Posterior cingulate gyrus (tissue), 11 donors: Measurements from ENCODE around the gene MGAT3.

Source experiments
- DNase-seq, 10 donors: peaks; one replicate each; pipeline versions ENCODE4 v3.0.0 to v3.0.0-alpha.2; 2020 to 2021; ENCODE audit warnings: mixed read lengths in 3 of 10
- intact Hi-C: fragments of 100-400 bp; cut with DNase I; formaldehyde crosslinking; loops from one replicate; pipeline ENCODE4 v1.15.1; 2023

The MGAT3 gene

DNA sequence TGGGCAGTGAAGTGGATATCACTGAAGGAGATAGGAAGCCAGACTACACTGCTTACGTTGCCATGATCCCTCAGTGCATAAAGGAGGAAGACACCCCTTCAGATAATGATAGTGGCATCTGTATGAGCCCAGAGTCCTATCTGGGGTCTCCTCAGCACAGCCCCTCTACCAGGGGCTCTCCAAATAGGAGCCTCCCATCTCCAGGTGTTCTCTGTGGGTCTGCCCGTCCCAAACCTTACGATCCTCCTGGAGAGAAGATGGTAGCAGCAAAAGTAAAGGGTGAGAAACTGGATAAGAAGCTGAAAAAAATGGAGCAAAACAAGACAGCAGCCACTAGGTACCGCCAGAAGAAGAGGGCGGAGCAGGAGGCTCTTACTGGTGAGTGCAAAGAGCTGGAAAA, 65.3 kb downstream of the MGAT3 start:
- intact Hi-C loops: loop anchor here (5.0 kb wide), 1 partner anchor 370 kb away; the partner anchor contains the start of gene CBX7
- peak in 1 of 10 donors; percentile 8 for DNase-seq

DNA sequence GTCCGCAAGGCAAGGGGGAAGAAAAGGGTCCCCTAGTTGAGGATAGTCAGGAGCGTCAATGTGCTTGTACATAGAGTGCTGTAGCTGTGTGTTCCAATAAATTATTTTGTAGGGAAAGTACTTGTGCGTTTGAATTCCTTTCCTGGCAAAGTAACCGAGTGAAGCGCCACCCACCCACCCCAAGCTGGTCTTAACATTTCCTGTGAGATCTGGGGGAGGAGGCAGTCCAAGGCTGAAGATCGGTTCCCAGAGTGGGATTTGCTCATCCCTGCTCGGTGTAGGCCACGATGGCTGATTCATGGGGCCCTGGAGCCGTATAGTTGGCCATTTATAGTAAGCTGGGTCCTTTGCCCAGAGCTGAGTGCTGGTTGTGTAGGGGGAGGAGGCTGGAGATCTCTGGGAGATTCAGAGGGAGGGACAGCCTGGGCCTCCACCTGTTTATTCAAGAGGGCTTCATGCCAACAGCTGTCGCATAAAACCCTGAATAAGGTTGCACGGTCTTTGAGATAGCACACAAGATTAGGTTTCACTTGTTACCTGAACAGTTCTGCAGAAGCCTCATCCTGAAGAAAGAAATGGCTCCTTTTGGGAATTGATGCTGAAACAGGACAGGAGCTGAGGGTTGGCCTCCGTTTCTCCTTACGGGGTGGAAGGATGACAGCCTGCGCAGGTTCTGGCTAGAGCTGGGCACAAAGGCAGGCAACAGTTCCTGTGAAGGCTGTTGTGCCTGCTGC, 65.9 kb downstream of the MGAT3 start:
- intact Hi-C loops: loop anchor here (5.0 kb wide), 1 partner anchor 370 kb away; the partner anchor contains the start of gene CBX7
- peak in 8 of 10 donors; percentile 33 to 92 (median 61) for DNase-seq

DNA sequence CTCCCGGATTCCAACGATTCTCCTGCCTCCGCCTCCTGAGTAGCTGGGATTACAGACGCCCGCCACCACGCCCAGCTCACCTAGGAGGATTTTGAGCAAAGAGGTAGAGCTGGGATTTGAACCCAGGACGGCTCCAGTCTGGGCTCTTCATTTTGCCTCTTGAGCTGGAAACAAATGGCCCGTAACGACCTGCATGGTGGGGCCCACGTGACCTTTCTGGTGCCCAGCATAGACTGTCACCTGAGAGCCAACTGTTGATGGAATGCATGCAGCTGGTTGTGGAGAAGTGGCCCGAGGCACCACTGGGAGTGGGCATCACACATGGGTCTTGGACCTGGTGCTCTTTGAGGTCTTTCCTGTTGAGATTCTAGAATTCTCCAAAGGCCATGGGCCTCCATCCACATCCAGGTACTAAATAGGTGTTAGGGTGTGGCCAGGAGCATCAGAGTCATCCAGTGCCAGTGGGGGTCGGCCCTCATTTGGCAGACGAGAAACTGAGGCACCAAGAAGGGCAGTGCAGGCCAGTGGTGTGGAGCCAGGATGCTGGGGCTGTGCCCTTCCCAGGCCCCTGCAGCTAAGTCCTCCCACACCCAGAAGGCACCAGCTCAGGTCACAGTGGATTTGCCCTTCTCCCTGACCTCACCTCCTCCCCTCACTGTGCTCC, 67.4 kb downstream of the MGAT3 start:
- intact Hi-C loops: loop anchor here (5.0 kb wide), 1 partner anchor 372 kb away; the partner anchor contains the start of gene CBX7
- peak in 3 of 10 donors; percentile 53 to 63 (median 61) for DNase-seq

DNA sequence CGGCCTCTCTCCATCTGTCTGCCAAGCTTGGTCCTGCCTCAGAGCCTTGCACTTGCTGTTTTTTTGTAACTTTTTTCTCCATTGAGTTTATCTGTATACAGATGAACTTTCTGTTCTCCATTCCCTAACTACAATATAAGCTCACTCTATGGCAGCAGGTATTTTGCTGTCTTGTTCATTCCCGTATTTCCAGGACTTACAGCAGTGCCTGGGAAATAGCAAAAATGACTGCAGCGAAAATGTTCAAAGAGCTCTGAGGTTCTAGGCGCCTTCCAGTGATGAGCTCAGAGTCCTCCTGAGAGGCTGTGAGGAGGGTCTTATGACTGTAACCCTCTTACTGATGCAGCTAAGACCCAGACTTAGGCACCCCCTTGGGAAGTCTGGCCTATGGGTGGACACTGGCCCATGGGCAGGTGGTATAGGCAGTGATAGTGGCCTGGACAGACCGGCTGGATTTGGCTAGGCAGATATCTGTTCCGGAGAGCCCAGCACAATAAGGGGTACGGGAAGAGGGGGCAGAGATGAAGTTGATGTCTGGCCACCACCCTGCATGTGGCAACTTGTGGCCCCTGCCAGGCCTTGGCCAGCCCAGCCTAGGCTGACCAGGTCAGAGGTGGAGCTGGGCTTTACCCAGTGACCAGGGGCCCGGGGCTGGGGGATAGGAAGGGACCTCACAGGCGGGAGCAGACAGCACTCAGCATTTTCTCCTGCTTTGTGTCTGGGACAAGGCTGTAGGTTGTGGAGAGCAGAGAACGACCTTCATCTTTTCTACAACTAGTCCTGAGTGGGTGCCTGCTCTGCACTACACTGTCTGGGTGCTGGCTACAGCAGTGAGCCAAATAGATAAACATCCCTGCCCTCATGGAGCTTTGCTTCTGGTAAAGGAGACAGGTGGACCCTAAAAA, 68.2 kb downstream of the MGAT3 start:
- peak in 2 of 10 donors; percentile 39 to 52 for DNase-seq
- intact Hi-C loops: loop anchor here (5.0 kb wide), 3 partner anchors 33 to 373 kb away; partner anchors contain the start of gene CBX7

DNA sequence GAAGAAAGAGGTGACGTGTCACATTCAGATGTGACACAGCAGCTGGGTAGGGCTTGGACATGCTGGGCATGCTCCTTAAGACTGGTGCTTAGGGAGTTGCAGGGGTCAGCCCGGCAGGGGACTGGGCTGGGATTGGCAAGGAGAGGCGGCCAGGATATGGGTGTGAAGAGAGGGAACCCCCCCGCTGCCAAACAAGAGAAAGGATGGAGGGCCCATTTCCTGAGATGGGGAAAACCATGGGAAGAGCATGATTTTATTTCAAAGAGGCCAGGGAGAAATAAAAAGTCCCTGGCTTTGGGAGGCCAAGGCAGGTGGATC, 68.8 kb downstream of the MGAT3 start:
- intact Hi-C loops: loop anchor here (5.0 kb wide), 2 partner anchors 33 to 353 kb away; no protein-coding TSS in a partner anchor
- DNase-seq: peak in 2 of 10 donors; percentile 10 to 67

DNA sequence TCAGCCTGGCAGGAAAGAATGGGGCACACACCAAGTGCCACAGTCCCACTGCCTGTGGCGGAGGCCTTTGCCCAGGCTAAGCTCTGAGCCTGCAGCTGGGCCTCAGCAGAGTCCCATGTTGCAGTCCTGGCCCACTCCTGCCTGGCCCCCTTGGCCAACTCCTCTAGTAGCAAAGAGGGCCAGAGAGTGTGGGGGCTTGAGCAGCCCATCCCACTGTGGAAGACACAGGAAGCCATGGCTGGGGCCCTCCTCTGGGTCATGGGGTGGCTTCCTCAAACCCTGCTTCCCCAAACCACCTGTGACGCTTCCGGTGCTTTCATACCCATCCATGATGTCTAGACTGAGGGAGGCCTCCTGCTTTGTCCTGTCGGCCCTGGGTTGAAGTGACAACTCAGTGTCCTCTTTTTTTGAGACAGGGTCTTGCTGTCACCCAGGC, 69.9 kb downstream of the MGAT3 start:
- DNase-seq: peak in 3 of 10 donors; percentile 49 to 68 (median 57)
- intact Hi-C loops: loop anchor here (5.0 kb wide), 2 partner anchors 34 to 354 kb away; no protein-coding TSS in a partner anchor

DNA sequence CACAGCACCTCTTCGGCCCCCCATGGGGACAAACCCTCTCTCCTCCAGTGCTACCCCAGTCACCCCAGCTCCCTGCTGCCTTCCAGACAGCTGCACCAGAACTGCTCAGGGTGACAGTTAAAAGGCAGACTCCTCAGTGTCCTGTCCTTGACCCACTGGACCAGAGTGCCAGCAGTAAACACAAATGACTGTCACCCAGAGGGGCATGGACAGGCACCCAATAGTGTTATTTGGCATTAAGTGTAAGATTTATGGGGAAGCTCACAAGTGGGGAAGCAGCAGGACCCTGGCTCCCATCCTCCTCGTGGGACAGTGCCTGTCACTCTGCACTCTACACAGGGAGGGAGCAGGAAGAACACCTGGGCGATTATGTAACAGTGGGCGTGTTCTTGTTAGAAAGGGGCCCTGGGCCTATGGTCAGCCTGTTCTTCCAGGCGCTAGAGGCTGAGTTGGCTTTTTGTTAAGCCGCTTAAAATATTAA, 70.7 kb downstream of the MGAT3 start:
- intact Hi-C loops: loop anchor here (5.0 kb wide), 2 partner anchors 35 to 355 kb away; no protein-coding TSS in a partner anchor
- DNase-seq: peak in 2 of 10 donors; percentile 39 to 54

DNA sequence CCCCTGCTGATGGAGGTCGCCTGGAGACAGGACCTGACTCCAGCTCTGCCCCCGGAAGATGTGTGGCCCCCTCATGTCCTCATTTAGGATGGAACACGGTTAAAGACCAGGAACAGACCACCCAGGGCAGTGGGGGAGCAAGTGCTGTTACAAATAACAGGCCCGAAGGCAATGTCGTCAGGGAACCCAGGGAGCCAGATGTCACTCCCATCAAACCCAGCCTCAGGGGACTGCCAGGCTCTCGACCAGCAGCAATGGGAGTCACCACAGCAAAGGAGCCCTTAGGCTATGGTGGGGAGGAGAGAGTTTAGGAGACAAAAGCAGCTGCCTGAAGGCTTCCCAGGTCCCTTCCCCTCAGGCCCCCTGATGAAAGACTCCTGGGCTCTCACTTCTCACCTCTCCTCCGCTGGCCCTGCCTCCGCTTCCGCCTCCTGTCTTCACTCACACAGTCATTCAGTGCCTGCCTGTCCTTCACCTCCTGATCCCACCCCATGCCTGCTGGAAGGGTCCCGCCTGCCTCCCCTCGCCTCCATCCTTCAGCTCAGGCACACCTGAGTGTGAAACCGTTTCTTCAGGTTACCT, 71.4 kb downstream of the MGAT3 start:
- DNase-seq: peak in 3 of 10 donors; percentile 64 to 73 (median 69)
- intact Hi-C loops: loop anchor here (2.0 to 5.0 kb wide), 3 partner anchors 36 to 356 kb away; no protein-coding TSS in a partner anchor

DNA sequence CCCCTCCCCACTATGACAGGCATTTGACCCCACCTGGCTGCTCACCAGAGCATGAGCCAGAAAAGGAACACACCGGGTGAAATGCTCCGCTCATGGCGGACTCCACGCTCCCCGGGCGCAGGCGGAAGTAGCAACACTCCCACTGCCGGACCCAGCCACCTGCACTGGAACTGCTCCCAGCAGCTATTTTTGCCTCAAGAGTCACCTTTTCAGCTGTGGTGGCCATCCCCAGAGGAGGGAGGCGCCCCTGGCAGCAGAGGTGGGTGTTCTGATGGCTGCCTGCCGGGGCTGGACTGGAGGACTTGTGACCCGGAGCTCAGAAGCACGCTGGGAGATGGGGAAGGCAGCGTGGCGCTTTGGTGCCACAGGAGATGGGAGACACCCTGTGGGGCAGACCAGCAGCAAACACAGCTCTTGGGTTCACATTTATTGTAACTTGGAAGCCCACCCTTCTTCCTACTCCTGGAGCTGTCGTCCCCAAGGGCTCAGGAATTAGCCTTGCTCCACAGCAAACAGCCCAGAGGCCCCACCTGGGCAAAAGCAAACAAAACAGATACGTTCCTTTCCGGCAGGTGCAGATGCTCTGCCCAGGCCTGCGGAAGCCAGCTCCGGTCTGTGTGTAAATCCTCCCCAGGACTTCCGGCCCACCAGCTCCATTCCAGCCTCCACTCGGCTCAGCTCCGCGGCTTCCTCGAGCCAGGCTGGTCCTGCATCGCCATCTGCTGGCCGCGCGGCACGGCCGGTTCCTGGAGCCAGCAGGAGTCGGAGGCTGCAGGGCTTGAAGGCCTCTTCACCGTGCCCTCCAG, 72.1 kb downstream of the MGAT3 start:
- peak; percentile 88 to 99 (median 94) for DNase-seq
- intact Hi-C loops: loop anchor here (2.0 to 5.0 kb wide), 3 partner anchors 37 to 357 kb away; no protein-coding TSS in a partner anchor

DNA sequence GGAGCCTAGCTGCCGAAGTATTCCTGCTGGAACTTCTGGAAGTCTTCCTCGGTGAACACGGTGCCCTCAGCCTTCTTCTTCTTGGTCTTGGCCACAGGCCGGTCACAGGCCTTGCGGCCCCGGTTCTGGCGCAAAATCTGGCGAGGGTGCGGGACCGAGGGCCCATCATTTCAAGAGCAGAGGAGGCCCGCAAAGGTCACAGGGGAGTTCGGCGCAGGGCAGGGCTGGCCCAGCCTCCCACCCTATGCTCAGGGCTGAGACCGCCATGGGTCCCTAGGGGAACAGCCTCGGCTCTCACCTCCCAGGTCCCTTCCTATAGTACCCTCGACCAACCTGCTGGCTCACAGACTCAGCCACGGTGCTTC, 72.7 kb downstream of the MGAT3 start:
- no peak for DNase-seq
- intact Hi-C loops: loop anchor here (2.0 to 5.0 kb wide), 3 partner anchors 37 to 357 kb away; no protein-coding TSS in a partner anchor

DNA sequence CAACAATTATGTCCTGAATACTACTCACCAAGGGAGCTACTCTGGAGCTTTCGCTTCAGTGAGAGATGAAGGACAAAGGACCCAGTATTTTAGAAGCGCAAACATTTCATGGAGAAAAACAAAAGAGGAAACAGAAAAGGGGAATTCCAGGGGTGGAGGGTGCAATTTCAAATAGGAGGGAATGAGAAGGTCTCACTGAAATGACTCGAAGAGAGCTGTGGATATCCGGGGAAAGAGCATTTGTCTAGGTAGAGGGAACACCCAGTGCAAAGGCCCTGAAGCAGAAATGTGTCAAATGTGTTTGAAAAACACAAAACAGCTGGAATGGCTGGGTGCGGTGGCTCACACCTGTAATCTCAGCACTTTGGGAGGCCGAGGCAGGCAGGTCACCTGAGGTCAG, 73.3 kb downstream of the MGAT3 start:
- intact Hi-C loops: loop anchor here (5.0 kb wide), 1 partner anchor 817 kb away; the partner anchor contains the start of gene ADSL

DNA sequence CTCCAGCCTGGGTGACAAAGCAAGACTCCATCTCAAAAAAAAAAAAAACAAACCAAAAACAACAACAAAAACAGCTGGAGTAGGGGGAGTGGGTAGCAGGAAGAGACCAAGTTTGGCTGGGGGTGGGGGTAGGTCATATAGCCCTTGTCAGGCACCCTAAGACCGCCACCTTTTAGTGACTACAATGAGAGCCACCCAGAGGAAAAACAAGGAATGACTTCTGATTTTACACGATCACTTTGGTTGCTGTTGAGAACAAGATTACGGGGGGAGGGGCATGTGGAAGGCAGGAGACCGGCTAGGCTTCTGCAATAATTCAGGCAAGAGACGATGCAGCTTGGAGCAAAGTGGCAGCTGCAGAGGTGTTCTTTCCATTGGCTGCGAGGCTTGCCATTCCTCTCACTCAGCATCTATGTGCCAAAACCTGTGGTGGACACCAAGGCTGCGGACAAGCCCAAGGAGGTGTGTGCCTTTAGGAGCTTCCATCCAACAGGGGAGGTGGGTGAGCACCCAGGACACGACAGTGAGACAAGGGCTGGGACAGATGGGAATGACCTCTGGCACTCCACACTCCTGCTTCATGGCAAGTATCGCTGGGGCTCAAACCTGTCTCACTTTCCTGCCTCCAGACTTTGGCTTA, 74.0 kb downstream of the MGAT3 start:
- peak in 2 of 10 donors; percentile 17 to 41 for DNase-seq
- intact Hi-C loops: loop anchor here (5.0 kb wide), 1 partner anchor 816 kb away; the partner anchor contains the start of gene ADSL

More for the DNA sequence above, 73.3 kb downstream of the MGAT3 start:
- DNase-seq: no peak

DNA sequence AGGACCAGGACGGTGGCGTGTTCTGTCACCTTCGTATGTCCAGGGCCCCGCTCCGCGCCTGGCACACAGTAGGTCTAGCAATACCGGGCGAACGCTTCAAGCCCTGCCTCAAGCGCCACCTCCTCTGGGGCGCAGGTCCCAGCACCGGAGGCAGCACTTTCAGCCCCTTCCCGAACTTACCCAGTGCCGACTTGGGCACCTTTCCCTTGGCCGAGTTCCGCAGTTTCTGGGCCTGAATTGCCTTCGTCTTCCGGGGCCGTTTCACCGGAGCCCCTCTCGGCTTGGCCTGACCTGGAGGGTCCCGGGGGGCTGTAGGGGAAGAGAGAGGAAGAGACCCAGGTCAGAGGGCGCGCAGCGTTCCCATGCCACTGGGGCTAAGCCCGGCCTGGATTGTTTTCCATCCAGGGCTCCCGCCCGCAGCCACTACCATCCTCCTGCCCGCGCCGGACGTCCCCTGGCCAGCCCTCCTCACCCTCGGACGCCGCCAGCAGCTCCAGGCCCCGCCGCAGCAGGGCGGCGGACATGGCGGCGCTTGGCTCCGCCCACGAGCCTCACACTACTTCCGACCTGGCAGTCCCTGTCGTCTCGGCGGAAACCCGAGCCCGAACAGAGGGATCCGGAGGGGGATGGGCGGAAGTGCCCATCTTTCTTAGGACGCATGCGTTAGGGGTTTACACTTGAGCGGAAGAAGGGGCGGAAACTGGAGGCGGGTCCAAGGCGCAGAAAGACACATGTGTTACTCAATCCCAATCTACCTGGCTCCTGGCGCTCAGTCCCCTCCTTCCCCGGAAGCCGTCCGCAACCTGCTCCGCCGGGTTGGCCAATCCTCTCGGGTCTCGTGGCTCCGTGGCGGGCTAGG, 75.6 kb downstream of the MGAT3 start, which contains the start of gene RPS19BP1:
TSS of gene RPS19BP1 (minus strand) at position 534 of the 859 bp plus-strand sequence. CDS start at position 524, 10 bp downstream.
- peak; percentile 96 to 99 (median 98) for DNase-seq
- intact Hi-C loops: loop anchor here (5.0 kb wide), 1 partner anchor 815 kb away; the partner anchor contains the start of gene ADSL

DNA sequence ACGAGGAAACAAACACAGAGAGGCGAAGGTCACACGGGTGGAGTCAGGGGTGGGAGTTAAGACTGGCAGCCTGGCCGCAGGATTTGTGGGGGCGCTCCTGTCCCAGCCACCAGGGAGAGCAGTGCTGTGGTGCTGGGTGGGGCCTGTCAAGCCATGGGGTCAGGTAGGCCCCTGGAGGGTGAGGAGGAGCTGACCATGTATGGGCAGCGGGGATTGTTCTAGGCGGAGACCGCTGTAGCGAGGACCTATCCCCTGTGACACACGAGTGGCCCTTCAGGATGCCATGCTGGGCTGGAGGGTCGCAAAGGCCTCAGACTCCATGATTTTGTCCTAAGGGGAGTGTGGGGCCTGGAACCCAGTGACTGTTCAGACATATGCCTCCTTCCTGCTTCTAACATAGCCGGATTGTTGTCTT, 77.3 kb downstream of the MGAT3 start:
- peak in 2 of 10 donors; percentile 60 to 75 for DNase-seq
- intact Hi-C loops: loop anchor here (5.0 kb wide), 1 partner anchor 813 kb away; the partner anchor contains the start of gene ADSL

DNA sequence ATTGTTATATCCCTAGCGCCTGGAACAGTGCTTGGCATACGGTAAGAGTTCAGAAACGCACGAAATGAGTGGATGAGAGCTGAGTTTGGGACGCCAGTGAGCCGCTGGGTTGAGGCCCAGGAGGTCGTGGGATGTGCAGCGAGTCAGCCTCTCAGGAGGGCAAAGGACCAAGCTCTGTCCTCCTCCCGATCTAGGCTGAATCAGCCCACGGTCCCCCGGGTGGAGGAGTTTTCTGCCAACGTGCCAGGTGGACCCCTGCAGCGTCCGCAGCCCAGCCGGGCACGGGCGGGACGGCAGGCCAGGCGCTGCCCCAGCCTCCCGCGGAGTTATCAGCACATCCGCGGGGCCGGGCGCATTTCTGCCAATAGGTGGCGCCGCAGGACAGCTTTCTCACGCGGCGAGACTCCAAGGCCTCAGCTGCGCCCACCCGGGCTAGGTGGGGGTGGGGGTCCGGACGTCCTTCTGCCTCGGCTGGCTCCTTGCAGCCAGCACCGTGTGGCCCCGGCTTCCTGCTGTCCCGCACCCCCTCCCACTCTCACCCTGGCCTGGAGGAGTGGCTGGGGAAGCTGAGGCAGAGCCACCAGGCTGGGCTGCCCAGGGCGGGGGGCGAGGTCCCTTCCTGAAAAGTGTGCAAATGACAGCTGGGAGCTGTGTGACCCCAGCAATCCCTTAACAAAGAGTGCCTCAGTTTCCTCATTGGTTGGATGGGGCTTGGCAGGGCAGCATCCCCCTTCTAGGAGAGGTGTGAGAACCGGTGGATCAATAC, 78.0 kb downstream of the MGAT3 start:
- intact Hi-C loops: loop anchor here (5.0 kb wide), 2 partner anchors 503 to 813 kb away; partner anchors contain the start of gene ADSL
- peak; percentile 70 to 98 (median 87) for DNase-seq

DNA sequence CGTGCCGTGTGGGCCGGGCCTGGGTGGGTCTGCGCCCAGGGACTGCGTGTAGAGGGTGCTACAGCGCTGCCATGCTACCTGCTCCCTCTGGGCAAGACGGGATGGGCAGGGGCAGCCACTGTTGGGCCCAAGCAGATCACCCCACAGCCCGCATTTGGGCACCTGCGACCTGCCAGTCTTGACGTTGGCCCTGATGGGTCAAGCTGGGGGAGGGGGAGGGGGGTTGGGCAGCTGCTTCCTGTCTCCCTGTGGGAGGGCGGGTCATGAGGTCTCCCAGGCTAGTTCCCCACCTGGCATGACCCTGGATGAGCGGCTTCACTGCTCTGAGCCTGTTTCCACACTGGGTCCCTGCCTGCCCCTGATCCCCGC, 78.5 kb downstream of the MGAT3 start:
- intact Hi-C loops: loop anchor here (5.0 kb wide), 1 partner anchor 502 kb away; no protein-coding TSS in a partner anchor
- DNase-seq: peak in 3 of 10 donors; percentile 64 to 83 (median 67)
